K562 (cell line): ENCODE results near the gene TNIK. TPM values are rescaled to one million over a fixed set of nuclear protein-coding genes. Genes with fewer than 3 reads are reported as not detected.

Source experiments
- ARID1B ChIP-seq: fragments of 450-650 bp; IDR thresholded peaks from 2 replicates; pipeline ENCODE4 v1.6.1; 2016; ENCODE audit warnings: antibody characterized with exemption, mild to moderate bottlenecking, inconsistent platforms
- CBFB ChIP-seq: sonication (generic); formaldehyde crosslinking; IDR thresholded peaks from 2 replicates; pipeline ENCODE4 v1.4.0; 2020; ENCODE audit warnings: mild to moderate bottlenecking, missing genetic modification reagents
- CEBPB ChIP-seq: fragments of 450-650 bp; IDR thresholded peaks from 2 replicates; pipeline ENCODE4 v1.6.1; 2016; ENCODE audit warnings: missing genetic modification characterization, missing compliant biosample characterization
- FOXM1 ChIP-seq, 2 experiments: fragments of 450-650 bp in 1 of 2; sonication (generic) in 1 of 2; formaldehyde crosslinking in 1 of 2; IDR thresholded peaks; 2 replicates each; pipeline versions ENCODE4 v1.6.1 to v1.9.0; 2017 to 2022; ENCODE audit warnings: low read depth in 2 of 2, mild to moderate bottlenecking in 2 of 2, missing genetic modification reagents in 1 of 2, moderate library complexity in 1 of 2
- HMGN3 ChIP-seq: IDR thresholded peaks from 2 replicates; pipeline ENCODE4 v1.6.1; 2011; ENCODE audit warnings: borderline replicate concordance, low read depth, mild to moderate bottlenecking, mixed read lengths, low read length; ENCODE audit not compliant: insufficient read length; ENCODE audit errors: extremely low read depth
- KAT8 ChIP-seq: fragments of 450-650 bp; IDR thresholded peaks from 2 replicates; pipeline ENCODE4 v1.6.1; 2016; ENCODE audit warnings: low read depth, mild to moderate bottlenecking
- MAFK ChIP-seq: IDR thresholded peaks from 2 replicates; pipeline ENCODE4 v1.6.1; 2011; ENCODE audit warnings: low read length, improper control_type of control experiment
- MTA2 ChIP-seq: fragments of 450-650 bp; IDR thresholded peaks from 2 replicates; pipeline ENCODE4 v1.6.1; 2016; ENCODE audit warnings: low read depth
- POLR2H ChIP-seq: IDR thresholded peaks from 2 replicates; pipeline ENCODE4 v1.6.1; 2016; ENCODE audit warnings: missing genetic modification characterization, low read depth, mild to moderate bottlenecking, control low read depth, missing compliant biosample characterization, moderate library complexity
- STAG1 ChIP-seq: sonication (generic); formaldehyde crosslinking; IDR thresholded peaks from 2 replicates; pipeline ENCODE4 v1.5.0; 2020; ENCODE audit warnings: missing genetic modification reagents, borderline replicate concordance
- polyA plus RNA-seq, 8 experiments: library from polyadenylated mRNA; depleted of rRNA in 4 of 8; stranded (reverse) in 5 of 8; unstranded in 3 of 8; fragments of >200 nt; fragmentation: Nextera tagmentation in 2 of 8; fragmentation: Illumina TruSeq in 1 of 8; extraction: Ambion mirVana in 2 of 8; extraction: Trizol in 1 of 8; gene quantifications; 2 replicates each; pipeline versions ENCODE4 v1.2.1 to v1.2.3, GENCODE V29; 2011 to 2014; ENCODE audit warnings: inconsistent platforms in 1 of 8, missing spikeins in 1 of 8
- total RNA-seq, 7 experiments: library from RNA; depleted of rRNA in 6 of 7; stranded (reverse); fragments of >200 nt in 6 of 7; fragmentation: Illumina TruSeq in 2 of 7; extraction: Trizol in 2 of 7; gene quantifications; 2 replicates each; pipeline versions ENCODE4 v1.2.1 to v1.2.3, GENCODE V29; 2011 to 2021; ENCODE audit warnings: low replicate concordance in 1 of 7
- TF ChIP-seq, protein P1 (sequence below): fragments of 450-650 bp; IDR thresholded peaks from 2 replicates; pipeline ENCODE4 v1.6.1; 2014; ENCODE audit warnings: low read depth, mild to moderate bottlenecking, moderate library complexity, borderline replicate concordance
- TF ChIP-seq, protein P2 (sequence below): fragments of 250-450 bp; sonication (Bioruptor Pico); IDR thresholded peaks from 2 replicates; pipeline ENCODE4 v1.4.0; 2020; ENCODE audit warnings: mild to moderate bottlenecking
- TF ChIP-seq, protein P3 (sequence below): fragments of 450-650 bp; formaldehyde crosslinking; IDR thresholded peaks from 2 replicates; pipeline ENCODE4 v1.4.0; 2020; ENCODE audit warnings: mild to moderate bottlenecking
- TF ChIP-seq, protein P4 (sequence below): fragments of 250-450 bp; sonication (Bioruptor Pico); IDR thresholded peaks from 2 replicates; pipeline ENCODE4 v1.5.0; 2020; ENCODE audit warnings: mild to moderate bottlenecking

Gene TNIK
- total and polyA plus RNA-seq, 9 of the 15 experiments (the other 6 are each of a cell fraction or from before 2014, with no cell fraction given) = 6.6 to 39.0 (median 24.7) TPM

DNA sequence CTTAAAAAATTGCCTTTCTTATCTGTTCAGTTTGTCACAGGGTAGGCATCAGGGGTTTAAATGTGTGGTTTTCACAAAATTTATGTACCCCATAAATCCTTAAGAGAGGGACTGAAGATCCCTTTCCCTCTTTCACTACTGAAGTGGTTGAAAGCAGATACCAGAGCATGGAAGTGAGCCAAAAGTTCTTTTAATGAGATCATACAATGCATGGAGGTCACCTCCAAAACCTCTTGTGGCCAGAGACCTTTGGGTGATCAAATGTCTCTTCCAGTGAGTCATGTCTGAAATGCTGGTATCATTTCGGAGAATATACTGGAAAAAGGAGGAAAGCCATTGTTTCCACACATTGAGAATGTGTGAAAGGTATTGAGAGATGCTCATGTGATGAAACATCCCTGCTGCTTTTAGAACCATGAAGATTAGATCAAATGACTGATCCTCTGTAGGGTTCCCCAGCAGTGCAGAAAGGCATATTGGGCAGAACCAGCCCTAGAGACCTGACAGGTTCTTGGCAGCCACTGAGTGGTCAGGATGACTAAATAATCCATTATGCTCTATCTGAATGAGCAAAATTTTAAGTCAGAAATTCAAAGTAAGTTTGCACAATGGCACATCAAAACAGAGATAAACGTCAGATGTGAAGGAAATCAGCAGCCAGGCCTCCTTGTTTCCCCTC, 267.9 kb downstream of the TNIK start (continued):
- peak; percentile 86 for TF ChIP-seq FOXM1 (IDR thresholded peaks at IDR 0.05; ENCODE audit: low read depth)
- no peak for TF ChIP-seq FOXM1 (CRISPR knock-in tag; IDR thresholded peaks at IDR 0.05; ENCODE audit: low read depth)
- TF ChIP-seq, protein P1, sequence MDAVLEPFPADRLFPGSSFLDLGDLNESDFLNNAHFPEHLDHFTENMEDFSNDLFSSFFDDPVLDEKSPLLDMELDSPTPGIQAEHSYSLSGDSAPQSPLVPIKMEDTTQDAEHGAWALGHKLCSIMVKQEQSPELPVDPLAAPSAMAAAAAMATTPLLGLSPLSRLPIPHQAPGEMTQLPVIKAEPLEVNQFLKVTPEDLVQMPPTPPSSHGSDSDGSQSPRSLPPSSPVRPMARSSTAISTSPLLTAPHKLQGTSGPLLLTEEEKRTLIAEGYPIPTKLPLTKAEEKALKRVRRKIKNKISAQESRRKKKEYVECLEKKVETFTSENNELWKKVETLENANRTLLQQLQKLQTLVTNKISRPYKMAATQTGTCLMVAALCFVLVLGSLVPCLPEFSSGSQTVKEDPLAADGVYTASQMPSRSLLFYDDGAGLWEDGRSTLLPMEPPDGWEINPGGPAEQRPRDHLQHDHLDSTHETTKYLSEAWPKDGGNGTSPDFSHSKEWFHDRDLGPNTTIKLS = peak; percentile 78; the same call in 1 of the 2 replicates
- no peak for TF ChIP-seq CBFB (CRISPR knock-in tag)
- TF ChIP-seq, protein P2, sequence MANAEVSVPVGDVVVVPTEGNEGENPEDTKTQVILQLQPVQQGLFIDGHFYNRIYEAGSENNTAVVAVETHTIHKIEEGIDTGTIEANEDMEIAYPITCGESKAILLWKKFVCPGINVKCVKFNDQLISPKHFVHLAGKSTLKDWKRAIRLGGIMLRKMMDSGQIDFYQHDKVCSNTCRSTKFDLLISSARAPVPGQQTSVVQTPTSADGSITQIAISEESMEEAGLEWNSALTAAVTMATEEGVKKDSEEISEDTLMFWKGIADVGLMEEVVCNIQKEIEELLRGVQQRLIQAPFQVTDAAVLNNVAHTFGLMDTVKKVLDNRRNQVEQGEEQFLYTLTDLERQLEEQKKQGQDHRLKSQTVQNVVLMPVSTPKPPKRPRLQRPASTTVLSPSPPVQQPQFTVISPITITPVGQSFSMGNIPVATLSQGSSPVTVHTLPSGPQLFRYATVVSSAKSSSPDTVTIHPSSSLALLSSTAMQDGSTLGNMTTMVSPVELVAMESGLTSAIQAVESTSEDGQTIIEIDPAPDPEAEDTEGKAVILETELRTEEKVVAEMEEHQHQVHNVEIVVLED (CRISPR knock-in tag) = no peak
- TF ChIP-seq, protein P3, sequence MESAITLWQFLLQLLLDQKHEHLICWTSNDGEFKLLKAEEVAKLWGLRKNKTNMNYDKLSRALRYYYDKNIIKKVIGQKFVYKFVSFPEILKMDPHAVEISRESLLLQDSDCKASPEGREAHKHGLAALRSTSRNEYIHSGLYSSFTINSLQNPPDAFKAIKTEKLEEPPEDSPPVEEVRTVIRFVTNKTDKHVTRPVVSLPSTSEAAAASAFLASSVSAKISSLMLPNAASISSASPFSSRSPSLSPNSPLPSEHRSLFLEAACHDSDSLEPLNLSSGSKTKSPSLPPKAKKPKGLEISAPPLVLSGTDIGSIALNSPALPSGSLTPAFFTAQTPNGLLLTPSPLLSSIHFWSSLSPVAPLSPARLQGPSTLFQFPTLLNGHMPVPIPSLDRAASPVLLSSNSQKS (CRISPR knock-in tag) = no peak
- TF ChIP-seq STAG1 (CRISPR knock-in tag) = no peak
- TF ChIP-seq MTA2 = peak; percentile 93
- peak; percentile 99 for TF ChIP-seq ARID1B
- no peak for TF ChIP-seq POLR2H (tag)
- peak; percentile 96 for TF ChIP-seq CEBPB (tag)
- TF ChIP-seq MAFK = peak; percentile 12; the same call in 1 of the 2 replicates
- TF ChIP-seq, protein P4, sequence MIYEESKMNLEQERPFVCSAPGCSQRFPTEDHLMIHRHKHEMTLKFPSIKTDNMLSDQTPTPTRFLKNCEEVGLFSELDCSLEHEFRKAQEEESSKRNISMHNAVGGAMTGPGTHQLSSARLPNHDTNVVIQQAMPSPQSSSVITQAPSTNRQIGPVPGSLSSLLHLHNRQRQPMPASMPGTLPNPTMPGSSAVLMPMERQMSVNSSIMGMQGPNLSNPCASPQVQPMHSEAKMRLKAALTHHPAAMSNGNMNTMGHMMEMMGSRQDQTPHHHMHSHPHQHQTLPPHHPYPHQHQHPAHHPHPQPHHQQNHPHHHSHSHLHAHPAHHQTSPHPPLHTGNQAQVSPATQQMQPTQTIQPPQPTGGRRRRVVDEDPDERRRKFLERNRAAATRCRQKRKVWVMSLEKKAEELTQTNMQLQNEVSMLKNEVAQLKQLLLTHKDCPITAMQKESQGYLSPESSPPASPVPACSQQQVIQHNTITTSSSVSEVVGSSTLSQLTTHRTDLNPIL (CRISPR knock-in tag) = no peak
- TF ChIP-seq KAT8 = no peak
- peak; percentile 28 for TF ChIP-seq HMGN3
